ENCODE results near the gene MLST8. TPM values are rescaled to one million over a fixed set of nuclear protein-coding genes. Genes with fewer than 3 reads are reported as not detected.
"Not testable (repeated sequence)": the region's sequence is repeated elsewhere in the genome, so short reads cannot be mapped to it uniquely, and the experiment has no call there.

MLST8 gene
- total RNA-seq, 1 experiment from 2014 or later, result 28.6 TPM

- H3K4me3 ChIP-seq (ENCODE audit: insufficient read depth, low read depth, low read length); DNase-seq; H3K36me3 ChIP-seq (replicated peaks; ENCODE audit: control insufficient read depth, insufficient read depth, low read length): not testable (repeated sequence)
- H3K27me3 ChIP-seq (ENCODE audit: control insufficient read depth, insufficient read depth, low read length), result peaks cover 22% of the 10 kb centered on the region
Measured at GRCh38 chr16:2240331-2240730, 35.1 kb downstream of the MLST8 start.

GRCh38 chr16:2242598-2242997 lies 37.3 kb downstream of the MLST8 start:
- DNase-seq, result peak; percentile 44
- no peak overlapping the region for H3K4me3 ChIP-seq (ENCODE audit: insufficient read depth, low read depth, low read length)
- H3K36me3 ChIP-seq (replicated peaks; ENCODE audit: control insufficient read depth, insufficient read depth, low read length), result peaks cover 11% of the 10 kb centered on the region
- H3K27me3 ChIP-seq (ENCODE audit: control insufficient read depth, insufficient read depth, low read length), result peaks cover 7% of the 10 kb centered on the region

- peak; percentile 86 for DNase-seq
- peaks cover 11% of the 10 kb centered on the region for H3K36me3 ChIP-seq (replicated peaks; ENCODE audit: control insufficient read depth, insufficient read depth, low read length)
- peaks cover 2% of the 10 kb centered on the region for H3K27me3 ChIP-seq (ENCODE audit: control insufficient read depth, insufficient read depth, low read length)
Measured at GRCh38 chr16:2243031-2243528, 37.8 kb downstream of the MLST8 start.

GRCh38 chr16:2243781-2244180 lies 38.5 kb downstream of the MLST8 start:
- peaks cover 11% of the 10 kb centered on the region for H3K36me3 ChIP-seq (replicated peaks; ENCODE audit: control insufficient read depth, insufficient read depth, low read length)
- no peaks in the 10 kb centered on the region for H3K27me3 ChIP-seq (ENCODE audit: control insufficient read depth, insufficient read depth, low read length)
- H3K4me3 ChIP-seq (ENCODE audit: insufficient read depth, low read depth, low read length), result no peak overlapping the region
- peak; percentile 52 for DNase-seq

More at GRCh38 chr16:2243031-2243528, 37.8 kb downstream of the MLST8 start:
- no peak overlapping the region for H3K4me3 ChIP-seq (ENCODE audit: insufficient read depth, low read depth, low read length)

- Histone ChIP-seq H3K27me3 (ENCODE audit: control insufficient read depth, insufficient read depth, low read length) (no peaks in the 10 kb centered on the region), H3K4me3 (ENCODE audit: insufficient read depth, low read depth, low read length) (no peak overlapping the region), H3K36me3 (replicated peaks; ENCODE audit: control insufficient read depth, insufficient read depth, low read length) (peaks cover 11% of the 10 kb centered on the region)
- DNase-seq, result peak; percentile 86
Measured at GRCh38 chr16:2244301-2244700, 39.0 kb downstream of the MLST8 start.

- Histone ChIP-seq H3K36me3 (replicated peaks; ENCODE audit: control insufficient read depth, insufficient read depth, low read length) (peaks cover 11% of the 10 kb centered on the region), H3K4me3 (ENCODE audit: insufficient read depth, low read depth, low read length) (no peak overlapping the region), H3K27me3 (ENCODE audit: control insufficient read depth, insufficient read depth, low read length) (no peaks in the 10 kb centered on the region)
- DNase-seq, result peak; percentile 59
Measured at GRCh38 chr16:2244926-2245795, 39.9 kb downstream of the MLST8 start.

- DNase-seq, result peak; percentile 43
- Histone ChIP-seq H3K36me3 (replicated peaks; ENCODE audit: control insufficient read depth, insufficient read depth, low read length) (peaks cover 11% of the 10 kb centered on the region), H3K27me3 (ENCODE audit: control insufficient read depth, insufficient read depth, low read length) (no peaks in the 10 kb centered on the region), H3K4me3 (ENCODE audit: insufficient read depth, low read depth, low read length) (no peak overlapping the region)
Measured at GRCh38 chr16:2246301-2246885, 41.1 kb downstream of the MLST8 start.

GRCh38 chr16:2250652-2251295 lies 45.5 kb downstream of the MLST8 start:
- no peak for DNase-seq
- no peaks in the 10 kb centered on the region for H3K27me3 ChIP-seq (ENCODE audit: control insufficient read depth, insufficient read depth, low read length)
- peak overlapping the region; percentile 79 for H3K4me3 ChIP-seq (ENCODE audit: insufficient read depth, low read depth, low read length)
- H3K36me3 ChIP-seq (replicated peaks; ENCODE audit: control insufficient read depth, insufficient read depth, low read length), result peaks cover 22% of the 10 kb centered on the region

- peaks cover 23% of the 10 kb centered on the region for H3K36me3 ChIP-seq (replicated peaks; ENCODE audit: control insufficient read depth, insufficient read depth, low read length)
- H3K4me3 ChIP-seq (ENCODE audit: insufficient read depth, low read depth, low read length), result peak within 1 kb of the TSS; percentile 79
- H3K27me3 ChIP-seq (ENCODE audit: control insufficient read depth, insufficient read depth, low read length), result no peaks in the 10 kb centered on the region
- peak; percentile 100 for DNase-seq
Measured at GRCh38 chr16:2251296-2252111, 46.2 kb downstream of the MLST8 start, which contains the start of gene ECI1. ECI1 (minus strand) TSS chr16:2251587; CDS start chr16:2251566, 21 bp downstream.

GRCh38 chr16:2252806-2253148 lies 47.5 kb downstream of the MLST8 start:
- Histone ChIP-seq H3K4me3 (ENCODE audit: insufficient read depth, low read depth, low read length) (no peak overlapping the region), H3K36me3 (replicated peaks; ENCODE audit: control insufficient read depth, insufficient read depth, low read length) (peaks cover 33% of the 10 kb centered on the region), H3K27me3 (ENCODE audit: control insufficient read depth, insufficient read depth, low read length) (no peaks in the 10 kb centered on the region)
- peak; percentile 42 for DNase-seq

GRCh38 chr16:2253293-2253692 lies 48.0 kb downstream of the MLST8 start:
- DNase-seq, result peak; percentile 24
- H3K36me3 ChIP-seq (replicated peaks; ENCODE audit: control insufficient read depth, insufficient read depth, low read length), result peaks cover 36% of the 10 kb centered on the region
- no peaks in the 10 kb centered on the region for H3K27me3 ChIP-seq (ENCODE audit: control insufficient read depth, insufficient read depth, low read length)
- no peak overlapping the region for H3K4me3 ChIP-seq (ENCODE audit: insufficient read depth, low read depth, low read length)

- peak; percentile 24 for DNase-seq
- no peaks in the 10 kb centered on the region for H3K27me3 ChIP-seq (ENCODE audit: control insufficient read depth, insufficient read depth, low read length)
- peaks cover 51% of the 10 kb centered on the region for H3K36me3 ChIP-seq (replicated peaks; ENCODE audit: control insufficient read depth, insufficient read depth, low read length)
- H3K4me3 ChIP-seq (ENCODE audit: insufficient read depth, low read depth, low read length), result no peak overlapping the region
Measured at GRCh38 chr16:2256531-2257140, 51.4 kb downstream of the MLST8 start.

GRCh38 chr16:2257726-2258125 lies 52.5 kb downstream of the MLST8 start:
- Histone ChIP-seq H3K4me3 (ENCODE audit: insufficient read depth, low read depth, low read length) (no peak overlapping the region), H3K36me3 (replicated peaks; ENCODE audit: control insufficient read depth, insufficient read depth, low read length) (peaks cover 62% of the 10 kb centered on the region), H3K27me3 (ENCODE audit: control insufficient read depth, insufficient read depth, low read length) (no peaks in the 10 kb centered on the region)
- DNase-seq, result no peak

- H3K4me3 ChIP-seq (ENCODE audit: insufficient read depth, low read depth, low read length); DNase-seq; H3K27me3 ChIP-seq (ENCODE audit: control insufficient read depth, insufficient read depth, low read length): not testable (repeated sequence)
- H3K36me3 ChIP-seq (replicated peaks; ENCODE audit: control insufficient read depth, insufficient read depth, low read length), result peaks cover 65% of the 10 kb centered on the region
Measured at GRCh38 chr16:2258530-2258929, 53.3 kb downstream of the MLST8 start.

Data from H7 (cell line).